PFSK-1 (cell line): ENCODE measurements around the gene RTN4IP1.

ENCODE experiments used
- FOXP2 ChIP-seq: optimal IDR thresholded peaks from 2 replicates; pipeline ENCODE3; 2011; ENCODE audit warnings: borderline replicate concordance, control low read depth, inconsistent platforms; ENCODE audit not compliant: insufficient read depth; ENCODE audit errors: extremely low read length, extremely low read depth
- POLR2AphosphoS5 ChIP-seq: IDR thresholded peaks from 2 replicates; pipeline ENCODE4 v1.6.1; 2012; ENCODE audit warnings: low read depth, mild to moderate bottlenecking, control low read depth, low read length, moderate library complexity
- SIN3A ChIP-seq: IDR thresholded peaks from 2 replicates; pipeline ENCODE4 v1.6.1; 2012; ENCODE audit warnings: mild to moderate bottlenecking, low read length, moderate library complexity, borderline replicate concordance; ENCODE audit not compliant: insufficient read depth
- TAF1 ChIP-seq: IDR thresholded peaks from 2 replicates; pipeline ENCODE4 v1.6.1; 2012; ENCODE audit warnings: low read length, control low read depth, borderline replicate concordance; ENCODE audit not compliant: insufficient read depth
- TF ChIP-seq, protein P1 (sequence below), 2 experiments: IDR thresholded peaks; 2 replicates each; pipeline versions ENCODE4 v1.6.1 to v1.8.0; 2011 to 2012; ENCODE audit warnings: low read depth in 2 of 2, low read length in 2 of 2, control low read depth in 1 of 2, inconsistent platforms in 1 of 2, mild to moderate bottlenecking in 1 of 2, moderate library complexity in 1 of 2; ENCODE audit not compliant: insufficient read depth in 1 of 2

RTN4IP1 gene

DNA sequence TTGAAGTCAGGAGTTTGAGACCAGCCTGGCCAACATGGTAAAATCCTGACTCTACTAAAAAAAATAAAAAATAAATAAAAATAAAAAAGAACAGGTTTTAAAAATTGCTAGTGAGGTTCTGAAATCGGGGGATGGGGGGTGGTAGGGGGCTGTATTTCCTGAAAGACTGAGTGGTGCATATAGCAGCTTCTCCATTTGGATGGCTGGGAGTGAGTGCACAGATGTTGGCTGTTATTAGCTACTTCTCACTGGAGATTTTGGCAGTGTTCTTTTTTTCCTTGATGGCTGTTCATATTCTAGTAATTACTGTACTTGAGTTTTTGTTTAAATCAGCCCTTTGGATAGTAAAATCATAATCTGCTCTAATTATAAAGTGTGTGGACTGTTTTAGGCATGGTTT, 79.8 kb downstream of the RTN4IP1 start:
- TF ChIP-seq TAF1 (no peak), POLR2AphosphoS5 (no peak), SIN3A (no peak), FOXP2 (no peak)
- TF ChIP-seq, protein P1, sequence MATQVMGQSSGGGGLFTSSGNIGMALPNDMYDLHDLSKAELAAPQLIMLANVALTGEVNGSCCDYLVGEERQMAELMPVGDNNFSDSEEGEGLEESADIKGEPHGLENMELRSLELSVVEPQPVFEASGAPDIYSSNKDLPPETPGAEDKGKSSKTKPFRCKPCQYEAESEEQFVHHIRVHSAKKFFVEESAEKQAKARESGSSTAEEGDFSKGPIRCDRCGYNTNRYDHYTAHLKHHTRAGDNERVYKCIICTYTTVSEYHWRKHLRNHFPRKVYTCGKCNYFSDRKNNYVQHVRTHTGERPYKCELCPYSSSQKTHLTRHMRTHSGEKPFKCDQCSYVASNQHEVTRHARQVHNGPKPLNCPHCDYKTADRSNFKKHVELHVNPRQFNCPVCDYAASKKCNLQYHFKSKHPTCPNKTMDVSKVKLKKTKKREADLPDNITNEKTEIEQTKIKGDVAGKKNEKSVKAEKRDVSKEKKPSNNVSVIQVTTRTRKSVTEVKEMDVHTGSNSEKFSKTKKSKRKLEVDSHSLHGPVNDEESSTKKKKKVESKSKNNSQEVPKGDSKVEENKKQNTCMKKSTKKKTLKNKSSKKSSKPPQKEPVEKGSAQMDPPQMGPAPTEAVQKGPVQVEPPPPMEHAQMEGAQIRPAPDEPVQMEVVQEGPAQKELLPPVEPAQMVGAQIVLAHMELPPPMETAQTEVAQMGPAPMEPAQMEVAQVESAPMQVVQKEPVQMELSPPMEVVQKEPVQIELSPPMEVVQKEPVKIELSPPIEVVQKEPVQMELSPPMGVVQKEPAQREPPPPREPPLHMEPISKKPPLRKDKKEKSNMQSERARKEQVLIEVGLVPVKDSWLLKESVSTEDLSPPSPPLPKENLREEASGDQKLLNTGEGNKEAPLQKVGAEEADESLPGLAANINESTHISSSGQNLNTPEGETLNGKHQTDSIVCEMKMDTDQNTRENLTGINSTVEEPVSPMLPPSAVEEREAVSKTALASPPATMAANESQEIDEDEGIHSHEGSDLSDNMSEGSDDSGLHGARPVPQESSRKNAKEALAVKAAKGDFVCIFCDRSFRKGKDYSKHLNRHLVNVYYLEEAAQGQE (IDR thresholded peaks at IDR 0.05; ENCODE audit: insufficient read depth in 1 of 2, low read depth in 2 of 2, low read length in 2 of 2): no peak

DNA sequence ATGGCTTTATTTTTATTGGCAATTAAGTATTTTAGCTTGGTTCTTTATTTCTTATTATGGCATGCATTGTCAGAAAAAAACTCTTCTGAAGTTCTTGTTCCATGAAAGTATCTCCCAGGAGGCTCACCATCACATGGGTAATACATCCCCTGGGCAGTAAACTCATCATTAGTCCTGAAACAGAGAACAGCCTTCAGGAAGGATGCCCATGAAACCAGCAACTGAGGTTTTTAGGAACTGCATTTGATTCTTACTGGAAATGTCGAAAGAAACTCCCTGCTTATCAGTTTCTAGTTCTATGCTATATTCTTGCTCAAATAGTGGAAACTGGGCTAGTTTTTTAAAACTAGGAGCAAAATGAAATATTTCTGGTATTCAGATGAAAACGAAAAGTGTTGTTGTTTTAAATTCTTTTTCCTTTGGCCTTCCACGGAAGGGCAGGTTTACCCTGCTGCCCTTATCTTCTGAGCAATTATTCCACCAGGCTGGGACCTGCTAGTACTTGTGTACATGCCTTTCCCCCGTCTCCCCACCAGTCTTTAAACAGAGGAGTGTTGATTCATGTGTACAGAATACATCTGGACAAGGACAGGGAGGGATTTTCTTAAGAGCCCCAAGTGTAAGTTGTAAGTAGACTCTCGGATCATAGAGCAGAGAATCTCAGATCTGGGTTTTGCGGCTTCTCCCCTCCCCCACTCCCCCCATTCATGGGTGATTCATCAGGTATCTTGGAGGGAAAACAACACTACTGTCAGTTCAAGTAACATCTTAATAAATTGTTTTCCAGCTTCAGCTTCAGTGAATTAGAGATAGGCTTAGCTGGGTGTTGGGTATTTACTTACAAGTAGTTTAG, 81.5 kb downstream of the RTN4IP1 start:
- TF ChIP-seq SIN3A: no peak
- TF ChIP-seq, protein P1 (IDR thresholded peaks at IDR 0.05; ENCODE audit: insufficient read depth in 1 of 2, low read depth in 2 of 2, low read length in 2 of 2): no peak
- no peak for TF ChIP-seq TAF1
- no peak for TF ChIP-seq POLR2AphosphoS5
- TF ChIP-seq FOXP2: no peak

GRCh38 chr6:106546691-106547414, 82.4 kb downstream of the RTN4IP1 start:
- TF ChIP-seq POLR2AphosphoS5 (no peak), FOXP2 (no peak), SIN3A (no peak), TAF1 (no peak)
- TF ChIP-seq, protein P1 (IDR thresholded peaks at IDR 0.05; ENCODE audit: insufficient read depth in 1 of 2, low read depth in 2 of 2, low read length in 2 of 2): no peak

- TF ChIP-seq POLR2AphosphoS5 (no peak), FOXP2 (no peak), SIN3A (no peak), TAF1 (no peak)
- TF ChIP-seq, protein P1 (IDR thresholded peaks at IDR 0.05; ENCODE audit: insufficient read depth in 1 of 2, low read depth in 2 of 2, low read length in 2 of 2): no peak
Measured at GRCh38 chr6:106546261-106546690, 83.0 kb downstream of the RTN4IP1 start.
